Hepatocyte (in vitro differentiated cells): ENCODE results near the gene FAM13C. TPM values are rescaled to one million over a fixed set of nuclear protein-coding genes. Genes with fewer than 3 reads are reported as not detected.

Experiments used
- DNase-seq: peaks from one replicate; pipeline ENCODE4 v3.0.0-alpha.2; 2016; ENCODE audit warnings: low spot score
- H2AFZ ChIP-seq: fragments of 200-600 bp; sonication (generic); 2 replicates; pipeline ENCODE4 v1.6.0; 2016; ENCODE audit warnings: antibody characterized with exemption, mild to moderate bottlenecking
- H3K27ac ChIP-seq: fragments of 200-600 bp; sonication (generic); 2 replicates; pipeline ENCODE4 v1.5.1; 2016; ENCODE audit warnings: mild to moderate bottlenecking
- H3K27me3 ChIP-seq: fragments of 200-600 bp; sonication (generic); 2 replicates; pipeline ENCODE4 v1.6.1; 2016
- H3K36me3 ChIP-seq: fragments of 200-600 bp; sonication (generic); replicated peaks from 2 replicates; pipeline ENCODE4 v1.5.1; 2016; ENCODE audit warnings: low read depth; ENCODE audit not compliant: insufficient read depth
- H3K4me1 ChIP-seq: fragments of 200-600 bp; sonication (generic); 2 replicates; pipeline ENCODE4 v1.5.1; 2016; ENCODE audit warnings: mild to moderate bottlenecking, moderate library complexity; ENCODE audit not compliant: insufficient read depth
- H3K4me2 ChIP-seq: fragments of 200-600 bp; sonication (generic); 2 replicates; pipeline ENCODE4 v1.6.0; 2016
- H3K4me3 ChIP-seq: fragments of 200-600 bp; sonication (generic); 2 replicates; pipeline ENCODE4 v1.5.1; 2016; ENCODE audit warnings: mild to moderate bottlenecking
- H3K79me2 ChIP-seq: fragments of 200-600 bp; sonication (generic); 2 replicates; pipeline ENCODE4 v1.6.0; 2017; ENCODE audit warnings: mild to moderate bottlenecking
- H3K9me2 ChIP-seq: fragments of 200-600 bp; sonication (generic); replicated peaks from 2 replicates; pipeline ENCODE4 v1.6.0; 2017; ENCODE audit warnings: mild to moderate bottlenecking; ENCODE audit not compliant: insufficient read depth
- H3K9me3 ChIP-seq: fragments of 200-600 bp; sonication (generic); 2 replicates; pipeline ENCODE4 v1.5.1; 2016; ENCODE audit warnings: low read depth, mild to moderate bottlenecking
- H4K20me1 ChIP-seq: fragments of 200-600 bp; sonication (generic); 2 replicates; pipeline ENCODE4 v1.6.0; 2016; ENCODE audit warnings: mild to moderate bottlenecking; ENCODE audit not compliant: insufficient read depth, poor library complexity, severe bottlenecking
- EZH2 ChIP-seq: fragments of 200-600 bp; sonication (generic); IDR thresholded peaks from 2 replicates; pipeline ENCODE4 v1.6.1; 2016; ENCODE audit warnings: antibody characterized with exemption, mild to moderate bottlenecking, borderline replicate concordance
- EZH2phosphoT487 ChIP-seq: fragments of 200-600 bp; sonication (generic); IDR thresholded peaks from one replicate; pipeline ENCODE4 v1.6.1; 2018; ENCODE audit warnings: antibody characterized with exemption, mild to moderate bottlenecking, low read depth, moderate library complexity; ENCODE audit not compliant: unreplicated experiment, severe bottlenecking
- WGBS: methylation state at CpG from one replicate; pipeline ENCODE4 v1.1.6; 2016; ENCODE audit warnings: low lambda C conversion rate; ENCODE audit errors: missing lambda C conversion rate; 5-methylcytosine and 5-hydroxymethylcytosine counted together
- polyA plus RNA-seq: library from polyadenylated mRNA; unstranded; fragments of >200 nt; fragmentation: Nextera tagmentation; extraction: Ambion mirVana; gene quantifications from 2 replicates; pipeline ENCODE4 v1.2.1, GENCODE V29; 2016
- total RNA-seq: library from RNA; depleted of rRNA; stranded (reverse); fragments of >200 nt; gene quantifications from 2 replicates; pipeline ENCODE4 v1.2.3, GENCODE V29; 2014
- TF ChIP-seq, protein P1 (sequence below): fragments of 200-600 bp; sonication (generic); IDR thresholded peaks from 2 replicates; pipeline ENCODE4 v1.5.1; 2016; ENCODE audit warnings: antibody characterized with exemption, mild to moderate bottlenecking; ENCODE audit not compliant: poor library complexity

The FAM13C gene
- total and polyA plus RNA-seq, 2 experiments from 2014 or later = 2.2 to 3.1 TPM

GRCh38 chr10:59222788-59223187 lies 139.6 kb downstream of the FAM13C start:
- Histone ChIP-seq H3K4me3 (no peak overlapping the region), H3K4me1 (no peaks in the 10 kb centered on the region), H3K79me2 (no peaks in the 10 kb centered on the region), H3K9me3 (no peaks in the 10 kb centered on the region), H4K20me1 (no peaks in the 10 kb centered on the region), H3K27ac (no peak overlapping the region), H3K4me2 (no peak overlapping the region), H3K27me3 (no peaks in the 10 kb centered on the region), H3K36me3 (no peaks in the 10 kb centered on the region), H2AFZ (no peak overlapping the region), H3K9me2 (no peaks in the 10 kb centered on the region)
- peak; percentile 7 for DNase-seq
- TF ChIP-seq EZH2 (no peak), EZH2phosphoT487 (no peak)
- TF ChIP-seq, protein P1, sequence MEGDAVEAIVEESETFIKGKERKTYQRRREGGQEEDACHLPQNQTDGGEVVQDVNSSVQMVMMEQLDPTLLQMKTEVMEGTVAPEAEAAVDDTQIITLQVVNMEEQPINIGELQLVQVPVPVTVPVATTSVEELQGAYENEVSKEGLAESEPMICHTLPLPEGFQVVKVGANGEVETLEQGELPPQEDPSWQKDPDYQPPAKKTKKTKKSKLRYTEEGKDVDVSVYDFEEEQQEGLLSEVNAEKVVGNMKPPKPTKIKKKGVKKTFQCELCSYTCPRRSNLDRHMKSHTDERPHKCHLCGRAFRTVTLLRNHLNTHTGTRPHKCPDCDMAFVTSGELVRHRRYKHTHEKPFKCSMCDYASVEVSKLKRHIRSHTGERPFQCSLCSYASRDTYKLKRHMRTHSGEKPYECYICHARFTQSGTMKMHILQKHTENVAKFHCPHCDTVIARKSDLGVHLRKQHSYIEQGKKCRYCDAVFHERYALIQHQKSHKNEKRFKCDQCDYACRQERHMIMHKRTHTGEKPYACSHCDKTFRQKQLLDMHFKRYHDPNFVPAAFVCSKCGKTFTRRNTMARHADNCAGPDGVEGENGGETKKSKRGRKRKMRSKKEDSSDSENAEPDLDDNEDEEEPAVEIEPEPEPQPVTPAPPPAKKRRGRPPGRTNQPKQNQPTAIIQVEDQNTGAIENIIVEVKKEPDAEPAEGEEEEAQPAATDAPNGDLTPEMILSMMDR = no peak

DNA sequence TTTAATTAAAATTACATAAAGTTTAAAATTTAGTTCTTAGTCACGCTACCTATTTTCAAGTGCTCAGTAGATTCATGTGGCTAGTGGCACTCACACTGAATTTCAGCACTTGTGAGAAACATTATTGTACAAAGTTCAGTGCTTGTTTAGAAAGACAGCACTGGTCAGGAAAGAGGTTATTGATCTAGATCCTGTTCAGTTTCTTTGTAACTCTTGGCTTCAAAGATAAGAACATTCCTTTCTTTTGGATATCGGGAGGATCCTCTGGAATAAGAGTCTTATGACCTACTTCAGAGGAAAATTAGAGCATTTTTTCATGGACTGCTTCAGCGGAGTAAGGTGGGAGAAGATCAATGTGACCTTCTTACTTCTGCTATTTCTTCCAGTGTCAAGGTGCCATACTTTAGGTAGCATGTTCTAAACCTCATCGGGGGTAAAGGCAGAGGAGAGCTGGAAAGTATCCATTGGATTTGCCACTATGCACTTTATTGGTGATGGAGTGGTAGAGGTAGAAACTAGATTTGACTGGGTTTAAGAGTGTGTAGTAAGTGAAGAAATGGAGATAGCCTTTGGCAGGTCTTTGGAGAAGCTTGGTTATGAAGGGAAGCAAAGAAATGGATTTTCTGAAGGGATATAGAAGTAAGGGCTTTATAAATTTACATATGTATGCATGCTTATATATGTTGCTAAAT lies 146.0 kb downstream of the FAM13C start:
- Histone ChIP-seq H2AFZ (no peak overlapping the region), H3K4me2 (no peak overlapping the region), H3K27ac (no peak overlapping the region), H3K36me3 (no peaks in the 10 kb centered on the region), H3K9me2 (no peaks in the 10 kb centered on the region), H3K9me3 (no peaks in the 10 kb centered on the region), H3K27me3 (no peaks in the 10 kb centered on the region), H4K20me1 (no peaks in the 10 kb centered on the region), H3K79me2 (no peaks in the 10 kb centered on the region), H3K4me1 (no peaks in the 10 kb centered on the region), H3K4me3 (no peak overlapping the region)
- TF ChIP-seq EZH2phosphoT487 = no peak
- TF ChIP-seq, protein P1 = no peak
- no peak for DNase-seq
- WGBS = 89% methylated on average over 3 of the region's 4 CpGs

GRCh38 chr10:59214160-59214559 lies 148.2 kb downstream of the FAM13C start:
- Histone ChIP-seq H3K36me3 (no peaks in the 10 kb centered on the region), H2AFZ (no peak overlapping the region), H4K20me1 (no peaks in the 10 kb centered on the region), H3K9me3 (no peaks in the 10 kb centered on the region), H3K27ac (no peak overlapping the region), H3K4me2 (no peak overlapping the region), H3K9me2 (no peaks in the 10 kb centered on the region), H3K79me2 (no peaks in the 10 kb centered on the region), H3K27me3 (no peaks in the 10 kb centered on the region), H3K4me3 (no peak overlapping the region), H3K4me1 (no peaks in the 10 kb centered on the region)
- no peak for TF ChIP-seq EZH2phosphoT487
- TF ChIP-seq EZH2 = no peak
- TF ChIP-seq, protein P1 = no peak
- DNase-seq = no peak
- 100% methylated on average over 1 of the region's 1 CpG for WGBS
